Mammary epithelial cell (primary cell): ENCODE data around the gene NCEH1.
"Not testable (repeated sequence)": the region's sequence is repeated elsewhere in the genome, so short reads cannot be mapped to it uniquely, and the experiment has no call there.

Experiments used
- EZH2 ChIP-seq: IDR thresholded peaks from 2 replicates; pipeline ENCODE4 v1.6.1; 2012; ENCODE audit warnings: low read length, inconsistent platforms, borderline replicate concordance
- TF ChIP-seq, protein P1 (sequence below), 2 donors: IDR thresholded peaks in 1 of 2; conservative IDR thresholded peaks in 1 of 2; 2 replicates each; pipeline ENCODE4 v1.5.1; 2011 to 2012; ENCODE audit warnings: inconsistent platforms in 2 of 2, low read length in 2 of 2, mild to moderate bottlenecking in 2 of 2, control low read depth in 1 of 2, low read depth in 1 of 2; ENCODE audit not compliant: insufficient read depth in 1 of 2; ENCODE audit errors: extremely low read depth in 1 of 2

DNA sequence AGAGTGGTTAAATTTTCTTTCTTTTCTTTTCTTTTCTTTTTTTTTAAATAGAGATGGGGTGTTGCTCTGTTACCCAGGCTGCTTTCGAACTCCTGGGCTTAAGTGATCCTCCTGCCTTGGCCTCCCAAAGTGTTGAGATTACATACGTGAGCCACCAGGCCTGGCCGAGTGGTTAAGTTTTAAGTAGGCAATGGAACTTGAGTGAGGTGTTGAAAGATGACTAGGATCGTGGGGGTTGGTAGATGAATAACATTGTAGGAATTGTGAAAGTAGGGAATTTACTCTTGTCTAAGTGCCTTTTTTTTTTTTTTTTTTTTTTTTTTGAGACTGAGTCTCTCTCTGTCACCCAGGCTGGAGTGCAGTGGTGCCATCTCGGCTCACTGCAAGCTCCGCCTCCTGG is 49.5 kb upstream of the NCEH1 start:
- TF ChIP-seq EZH2, result not testable (repeated sequence)
- TF ChIP-seq, protein P1, sequence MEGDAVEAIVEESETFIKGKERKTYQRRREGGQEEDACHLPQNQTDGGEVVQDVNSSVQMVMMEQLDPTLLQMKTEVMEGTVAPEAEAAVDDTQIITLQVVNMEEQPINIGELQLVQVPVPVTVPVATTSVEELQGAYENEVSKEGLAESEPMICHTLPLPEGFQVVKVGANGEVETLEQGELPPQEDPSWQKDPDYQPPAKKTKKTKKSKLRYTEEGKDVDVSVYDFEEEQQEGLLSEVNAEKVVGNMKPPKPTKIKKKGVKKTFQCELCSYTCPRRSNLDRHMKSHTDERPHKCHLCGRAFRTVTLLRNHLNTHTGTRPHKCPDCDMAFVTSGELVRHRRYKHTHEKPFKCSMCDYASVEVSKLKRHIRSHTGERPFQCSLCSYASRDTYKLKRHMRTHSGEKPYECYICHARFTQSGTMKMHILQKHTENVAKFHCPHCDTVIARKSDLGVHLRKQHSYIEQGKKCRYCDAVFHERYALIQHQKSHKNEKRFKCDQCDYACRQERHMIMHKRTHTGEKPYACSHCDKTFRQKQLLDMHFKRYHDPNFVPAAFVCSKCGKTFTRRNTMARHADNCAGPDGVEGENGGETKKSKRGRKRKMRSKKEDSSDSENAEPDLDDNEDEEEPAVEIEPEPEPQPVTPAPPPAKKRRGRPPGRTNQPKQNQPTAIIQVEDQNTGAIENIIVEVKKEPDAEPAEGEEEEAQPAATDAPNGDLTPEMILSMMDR (conservative IDR thresholded peaks at IDR 0.05 in 1 of 2, IDR thresholded peaks at IDR 0.05 in 1 of 2; ENCODE audit: extremely low read depth in 1 of 2, insufficient read depth in 1 of 2, low read depth in 1 of 2, low read length in 2 of 2), result not testable (repeated sequence)
